AG09309 (cell line): Measurements from ENCODE around the gene TRUB1.
"Not testable (repeated sequence)": the region's sequence is repeated elsewhere in the genome, so short reads cannot be mapped to it uniquely, and the experiment has no call there.

ENCODE experiments used
- DNase-seq: peaks from one replicate; pipeline ENCODE4 v3.0.0-alpha.2; 2010; ENCODE audit warnings: low read depth
- H3K4me3 ChIP-seq: 2 replicates; pipeline ENCODE4 v1.5.1; 2011; ENCODE audit warnings: mild to moderate bottlenecking, low read depth, low read length, moderate library complexity; ENCODE audit not compliant: control insufficient read depth
- CTCF ChIP-seq: IDR thresholded peaks from 2 replicates; pipeline ENCODE4 v1.5.1; 2011; ENCODE audit warnings: mild to moderate bottlenecking, low read depth, low read length, inconsistent platforms; ENCODE audit not compliant: insufficient read depth, control insufficient read depth; ENCODE audit errors: missing control alignments

The TRUB1 gene

GRCh38 chr10:114937962-114938855, at the start of gene TRUB1:
TSS of gene TRUB1 (plus strand) at chr10:114938195. CDS start at chr10:114938254, 59 bp downstream.
- DNase-seq, result peak; percentile 85
- TF ChIP-seq CTCF, result no peak
- peak within 1 kb of the TSS; percentile 81 for H3K4me3 ChIP-seq

GRCh38 chr10:114893251-114893650, 44.7 kb upstream of the TRUB1 start:
- no peak overlapping the region for H3K4me3 ChIP-seq
- DNase-seq, result no peak
- TF ChIP-seq CTCF, result no peak

GRCh38 chr10:114894911-114895310, 43.1 kb upstream of the TRUB1 start:
- DNase-seq, result no peak
- H3K4me3 ChIP-seq, result no peak overlapping the region
- TF ChIP-seq CTCF, result no peak

- DNase-seq, H3K4me3 ChIP-seq: not testable (repeated sequence)
Measured at GRCh38 chr10:114897011-114897410, 41.0 kb upstream of the TRUB1 start.

- TF ChIP-seq CTCF, result no peak
- no peak for DNase-seq
- no peak overlapping the region for H3K4me3 ChIP-seq
Measured at GRCh38 chr10:114897593-114897992, 40.4 kb upstream of the TRUB1 start.

- no peak for TF ChIP-seq CTCF
- no peak overlapping the region for H3K4me3 ChIP-seq
- no peak for DNase-seq
Measured at GRCh38 chr10:114899982-114900381, 38.0 kb upstream of the TRUB1 start.

GRCh38 chr10:114900658-114901057, 37.3 kb upstream of the TRUB1 start:
- H3K4me3 ChIP-seq, result no peak overlapping the region
- no peak for DNase-seq
- TF ChIP-seq CTCF, result no peak
